Activated T-cell treated with anti-CD3 and anti-CD28 coated beads, Interleukin-2, amount 50 U/mL, for 4 hours (primary cell): ENCODE measurements around the gene MAGI1. TPM values are rescaled to one million over a fixed set of nuclear protein-coding genes. Genes with fewer than 3 reads are reported as not detected.

Experiments
- ATAC-seq, 2 donors: fragments of 200-7000 bp; cut with Tn5 transposase; one replicate each; pipeline ENCODE4 v1.10.0; 2021
- DNase-seq: peaks from one replicate; pipeline ENCODE4 v3.0.0-alpha.2; 2020
- H3K27me3 Mint-ChIP-seq: one replicate; pipeline ENCODE4 v1.8.0; 2021; ENCODE audit warnings: low read depth, mixed read lengths
- H3K36me3 Mint-ChIP-seq: one replicate; pipeline ENCODE4 v1.8.0; 2022; ENCODE audit warnings: mixed read lengths; ENCODE audit not compliant: insufficient read depth
- H3K4me1 Mint-ChIP-seq: one replicate; pipeline ENCODE4 v1.8.0; 2021; ENCODE audit warnings: low read depth, mixed read lengths
- H3K4me3 Mint-ChIP-seq: one replicate; pipeline ENCODE4 v1.8.0; 2021; ENCODE audit warnings: mild to moderate bottlenecking, moderate library complexity, mixed read lengths
- H3K9me3 Mint-ChIP-seq: one replicate; pipeline ENCODE4 v1.8.0; 2021; ENCODE audit warnings: mixed read lengths
- total RNA-seq, 3 donors: library from RNA; stranded (reverse); gene quantifications; one replicate each; pipeline ENCODE4 v1.2.1, GENCODE V29; 2021

MAGI1 gene
- total RNA-seq, 3 donors from 2014 or later, result 0.45 to 0.76 (median 0.46) TPM

DNA sequence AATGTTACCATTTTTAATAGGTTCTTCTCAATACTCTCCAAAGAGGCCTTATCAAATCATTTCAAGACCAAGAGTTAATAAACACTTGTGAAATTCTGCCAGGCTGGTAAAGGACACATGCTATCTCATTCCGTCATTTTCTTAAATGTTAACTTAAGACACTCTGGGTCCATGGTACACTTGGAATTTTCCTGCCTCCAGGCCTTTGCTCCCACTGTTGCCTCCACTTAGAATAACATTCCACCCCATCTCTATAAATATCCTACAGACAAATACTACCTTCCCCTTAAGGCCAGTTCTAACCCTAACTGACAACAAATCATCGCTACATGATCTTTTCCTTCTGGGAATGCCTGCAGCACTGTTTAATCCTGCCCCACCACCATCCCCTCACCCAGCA lies 24.1 kb downstream of the MAGI1 start:
- Mint-ChIP-seq H3K27me3 (no peaks in the 10 kb centered on the region), H3K4me3 (no peak overlapping the region), H3K9me3 (no peaks in the 10 kb centered on the region), H3K4me1 (no peaks in the 10 kb centered on the region), H3K36me3 (no peaks in the 10 kb centered on the region)
- DNase-seq (no peak), ATAC-seq (no peak)

DNA sequence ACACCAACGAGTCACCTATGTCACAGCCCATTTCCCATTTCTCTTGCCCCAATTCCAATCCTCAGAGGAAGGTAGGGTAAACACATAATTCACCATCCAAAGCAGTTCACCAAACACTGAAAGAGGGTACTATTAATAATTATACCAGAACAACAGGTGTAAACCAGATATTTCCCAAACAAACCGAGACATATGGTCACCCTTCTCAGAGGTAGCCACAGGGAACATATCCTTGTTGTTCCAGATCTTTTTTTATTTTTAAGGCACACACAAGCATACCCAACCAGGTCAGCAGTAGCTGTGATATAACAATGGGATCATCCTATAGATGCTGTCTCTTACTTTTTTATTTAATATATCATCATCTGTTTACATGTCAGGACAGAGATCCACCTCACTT lies 24.7 kb downstream of the MAGI1 start:
- H3K9me3 Mint-ChIP-seq, result no peaks in the 10 kb centered on the region
- H3K4me3 Mint-ChIP-seq, result no peak overlapping the region
- DNase-seq, result no peak
- no peaks in the 10 kb centered on the region for H3K27me3 Mint-ChIP-seq
- H3K4me1 Mint-ChIP-seq, result no peaks in the 10 kb centered on the region
- no peaks in the 10 kb centered on the region for H3K36me3 Mint-ChIP-seq
- ATAC-seq, result no peak

DNA sequence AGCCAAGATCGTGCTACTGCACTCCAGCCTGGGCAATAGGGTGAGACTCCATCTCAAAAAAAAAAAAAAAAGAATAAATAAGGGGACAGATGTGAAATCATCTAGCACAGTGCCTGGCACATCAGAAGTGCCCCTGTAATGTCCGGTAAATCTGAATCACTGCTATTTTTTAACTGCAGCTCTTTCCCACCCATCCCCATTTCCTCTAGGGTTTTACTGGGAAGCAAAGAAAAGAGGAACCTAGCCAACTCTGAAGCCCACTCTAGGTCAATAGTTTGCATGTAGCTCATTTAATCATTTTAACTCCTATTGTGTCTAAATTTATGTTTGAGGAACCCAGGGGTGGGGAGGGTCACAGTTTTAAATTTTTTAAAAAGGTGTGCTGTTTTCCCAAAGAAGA lies 26.0 kb downstream of the MAGI1 start:
- Mint-ChIP-seq H3K4me1 (no peaks in the 10 kb centered on the region), H3K4me3 (no peak overlapping the region), H3K9me3 (no peaks in the 10 kb centered on the region), H3K27me3 (peaks cover 2% of the 10 kb centered on the region), H3K36me3 (no peaks in the 10 kb centered on the region)
- ATAC-seq (no peak), DNase-seq (no peak)

DNA sequence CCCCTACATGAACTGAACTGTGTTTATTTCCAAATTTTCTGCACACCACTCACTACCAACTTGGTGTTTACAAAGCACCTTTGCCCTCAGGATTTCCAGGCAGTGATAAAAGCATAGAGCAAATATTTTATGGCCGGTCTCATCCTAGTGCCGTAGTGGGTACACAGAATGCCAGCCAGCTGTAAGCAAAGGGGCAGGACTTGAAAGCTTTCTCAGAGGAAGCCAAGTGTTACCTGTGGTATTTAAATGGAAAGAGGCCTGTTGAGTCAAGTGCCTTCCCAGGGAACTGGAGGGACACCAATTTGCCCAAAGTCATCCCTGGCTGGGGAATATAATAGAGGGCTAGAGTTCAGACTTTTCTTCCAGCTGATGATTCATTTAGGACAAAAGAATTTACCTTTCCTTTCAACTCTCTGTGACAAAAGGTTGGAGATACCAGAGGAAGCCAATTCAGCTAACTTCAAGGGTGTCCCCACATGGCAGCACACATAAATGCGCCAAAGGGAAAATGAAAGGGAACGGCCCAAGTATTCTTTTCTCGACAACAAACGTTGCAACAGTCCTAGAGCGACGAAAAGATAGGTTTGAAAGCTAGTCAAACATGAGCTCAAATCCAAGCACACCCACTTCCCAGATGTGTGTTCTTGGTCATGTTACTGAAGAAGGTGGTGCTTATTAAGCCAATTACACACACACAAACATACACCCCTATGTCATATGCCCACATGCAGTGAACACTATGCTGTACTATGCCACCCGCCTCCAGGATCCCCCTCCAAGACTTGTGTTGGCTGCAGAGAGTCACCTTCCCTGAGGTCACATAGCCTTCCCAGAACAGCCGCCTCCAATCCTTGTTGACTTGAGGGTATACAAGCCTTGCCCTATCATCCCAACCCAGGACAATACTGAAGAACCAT lies 27.7 kb downstream of the MAGI1 start:
- Mint-ChIP-seq H3K4me1 (no peaks in the 10 kb centered on the region), H3K4me3 (no peak overlapping the region), H3K36me3 (no peaks in the 10 kb centered on the region), H3K27me3 (peaks cover 6% of the 10 kb centered on the region), H3K9me3 (no peaks in the 10 kb centered on the region)
- DNase-seq (no peak), ATAC-seq (no peak)

- Mint-ChIP-seq H3K4me3 (no peak overlapping the region), H3K4me1 (no peaks in the 10 kb centered on the region), H3K9me3 (no peaks in the 10 kb centered on the region), H3K27me3 (peaks cover 9% of the 10 kb centered on the region), H3K36me3 (no peaks in the 10 kb centered on the region)
- no peak for ATAC-seq
- DNase-seq, result no peak
These were observed 28.4 kb downstream of the MAGI1 start for GRCh38 chr3:66010348-66010738.

GRCh38 chr3:66004244-66004643 lies 34.5 kb downstream of the MAGI1 start:
- no peaks in the 10 kb centered on the region for H3K36me3 Mint-ChIP-seq
- ATAC-seq (no peak), DNase-seq (no peak)
- H3K9me3 Mint-ChIP-seq, result no peaks in the 10 kb centered on the region
- no peaks in the 10 kb centered on the region for H3K4me1 Mint-ChIP-seq
- no peak overlapping the region for H3K4me3 Mint-ChIP-seq
- H3K27me3 Mint-ChIP-seq, result peaks cover 13% of the 10 kb centered on the region

- Mint-ChIP-seq H3K4me1 (no peaks in the 10 kb centered on the region), H3K9me3 (no peaks in the 10 kb centered on the region), H3K27me3 (peaks cover 10% of the 10 kb centered on the region), H3K36me3 (no peaks in the 10 kb centered on the region), H3K4me3 (no peak overlapping the region)
- DNase-seq (no peak), ATAC-seq (no peak)
These were observed 37.1 kb downstream of the MAGI1 start for GRCh38 chr3:66001626-66002025.

DNA sequence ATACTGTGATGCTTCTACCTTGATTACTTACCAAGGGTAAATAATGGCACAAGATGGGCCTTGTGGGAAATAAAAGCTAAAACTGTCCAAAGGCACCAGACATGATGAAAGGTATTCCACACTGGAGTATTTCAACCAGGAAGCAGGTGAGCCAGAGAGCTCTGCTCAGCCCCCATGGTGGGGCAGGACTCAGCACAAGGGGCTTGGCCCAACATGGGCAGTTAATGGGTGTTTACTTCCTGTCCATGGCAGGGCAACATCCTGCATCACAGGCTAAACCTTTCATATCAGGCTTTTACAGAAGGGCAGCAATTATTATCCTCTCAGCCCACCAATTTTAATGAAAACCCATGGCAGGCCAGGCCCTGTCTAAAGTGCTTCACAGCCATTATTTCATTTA lies 38.2 kb downstream of the MAGI1 start:
- Mint-ChIP-seq H3K9me3 (no peaks in the 10 kb centered on the region), H3K4me1 (no peaks in the 10 kb centered on the region), H3K27me3 (peaks cover 5% of the 10 kb centered on the region), H3K4me3 (no peak overlapping the region), H3K36me3 (no peaks in the 10 kb centered on the region)
- DNase-seq (no peak), ATAC-seq (no peak)

GRCh38 chr3:65999606-66000005 lies 39.1 kb downstream of the MAGI1 start:
- no peaks in the 10 kb centered on the region for H3K36me3 Mint-ChIP-seq
- no peaks in the 10 kb centered on the region for H3K4me1 Mint-ChIP-seq
- no peak for DNase-seq
- H3K4me3 Mint-ChIP-seq, result no peak overlapping the region
- H3K27me3 Mint-ChIP-seq, result peaks cover 4% of the 10 kb centered on the region
- ATAC-seq, result no peak
- no peaks in the 10 kb centered on the region for H3K9me3 Mint-ChIP-seq

GRCh38 chr3:65996589-65996988 lies 42.1 kb downstream of the MAGI1 start:
- ATAC-seq (no peak), DNase-seq (no peak)
- Mint-ChIP-seq H3K9me3 (no peaks in the 10 kb centered on the region), H3K27me3 (no peaks in the 10 kb centered on the region), H3K4me1 (no peaks in the 10 kb centered on the region), H3K4me3 (no peak overlapping the region), H3K36me3 (no peaks in the 10 kb centered on the region)

DNA sequence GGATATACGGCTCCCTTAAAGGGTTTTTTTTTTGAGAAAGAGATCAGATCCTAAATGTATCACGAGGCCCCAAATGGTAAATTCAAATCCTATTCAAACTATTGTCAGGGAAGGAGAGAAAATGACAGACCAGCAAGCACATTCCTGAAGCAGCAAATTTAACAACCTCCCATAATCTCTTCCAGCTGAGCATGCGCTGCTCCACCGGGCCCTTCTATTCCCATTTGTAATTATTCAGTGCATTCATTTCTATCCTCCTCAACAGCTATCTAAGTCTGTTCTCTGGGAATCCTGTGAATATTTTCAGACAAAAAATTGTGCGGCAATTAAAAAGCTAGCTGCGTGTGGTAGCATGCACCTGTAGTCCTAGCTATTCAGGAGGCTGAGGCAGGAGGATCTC lies 43.2 kb downstream of the MAGI1 start:
- ATAC-seq (no peak), DNase-seq (no peak)
- Mint-ChIP-seq H3K27me3 (no peaks in the 10 kb centered on the region), H3K4me3 (no peak overlapping the region), H3K4me1 (no peaks in the 10 kb centered on the region), H3K9me3 (no peaks in the 10 kb centered on the region), H3K36me3 (no peaks in the 10 kb centered on the region)

DNA sequence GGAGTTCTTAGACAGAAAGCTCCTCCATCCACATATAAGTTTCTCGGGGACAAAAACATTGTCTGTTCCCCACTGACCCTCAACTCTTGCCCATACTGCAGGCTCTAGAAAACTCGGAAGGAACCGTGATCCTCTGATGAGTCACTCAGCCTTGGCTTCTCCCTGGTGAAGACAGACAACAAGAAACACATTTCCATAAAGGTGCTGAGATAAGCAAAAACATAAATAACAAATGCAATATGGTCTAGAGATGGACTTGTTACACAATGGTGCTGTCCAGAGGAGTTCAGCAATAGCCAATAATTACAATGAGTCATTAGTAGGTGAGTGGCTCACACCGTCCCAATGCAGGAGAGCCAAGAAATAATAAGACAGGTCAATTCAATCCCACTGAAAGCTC lies 43.7 kb downstream of the MAGI1 start:
- ATAC-seq, result no peak
- peaks cover under 1% of the 10 kb centered on the region for H3K9me3 Mint-ChIP-seq
- DNase-seq, result no peak
- H3K4me3 Mint-ChIP-seq, result no peak overlapping the region
- no peaks in the 10 kb centered on the region for H3K36me3 Mint-ChIP-seq
- H3K4me1 Mint-ChIP-seq, result no peaks in the 10 kb centered on the region
- H3K27me3 Mint-ChIP-seq, result no peaks in the 10 kb centered on the region

- no peaks in the 10 kb centered on the region for H3K36me3 Mint-ChIP-seq
These were observed 45.4 kb downstream of the MAGI1 start for GRCh38 chr3:65993134-65993900.

DNA sequence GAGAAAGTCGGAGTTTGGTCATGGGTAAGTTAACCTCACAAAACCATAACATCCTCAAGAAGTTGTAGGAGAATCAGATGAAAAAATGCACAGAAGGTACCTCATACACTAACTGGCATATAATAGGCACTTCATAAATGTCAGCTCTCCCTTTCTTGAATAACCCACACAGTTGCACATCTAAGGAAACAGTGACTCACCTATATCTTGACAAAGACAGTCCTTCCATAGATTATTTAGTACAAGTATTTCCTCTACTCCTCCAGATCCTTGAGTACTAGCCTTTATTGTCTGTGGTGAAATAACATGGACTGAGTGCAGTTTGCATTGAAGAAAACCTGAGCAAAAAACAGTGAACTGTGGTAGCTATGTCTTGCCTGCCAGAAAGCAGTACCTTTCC lies 46.6 kb downstream of the MAGI1 start:
- DNase-seq, result no peak
- Mint-ChIP-seq H3K9me3 (peaks cover 4% of the 10 kb centered on the region), H3K27me3 (peaks cover 2% of the 10 kb centered on the region), H3K36me3 (no peaks in the 10 kb centered on the region), H3K4me3 (no peak overlapping the region), H3K4me1 (no peaks in the 10 kb centered on the region)
- no peak for ATAC-seq

More at GRCh38 chr3:65993134-65993900, 45.4 kb downstream of the MAGI1 start:
- H3K4me1 Mint-ChIP-seq, result no peaks in the 10 kb centered on the region
- DNase-seq (no peak), ATAC-seq (peak in 1 of 2 donors; percentile 37)
- H3K27me3 Mint-ChIP-seq, result no peaks in the 10 kb centered on the region
- no peak overlapping the region for H3K4me3 Mint-ChIP-seq
- peaks cover 4% of the 10 kb centered on the region for H3K9me3 Mint-ChIP-seq
